Natural killer cell treated with Interleukin-12 subunit alpha and Interleukin-12 subunit beta and Interleukin-15 and Interleukin-18, amount 100 ng/mL, for 72 hours (primary cell): Measurements from ENCODE around the gene CDYL. TPM values are rescaled to one million over a fixed set of nuclear protein-coding genes. Genes with fewer than 3 reads are reported as not detected.

Source experiments
- ATAC-seq, 2 donors: fragments of 150-1000 bp; cut with Tn5 transposase in 1 of 2; sonication (Bioruptor Pico), chemical (Tn5 transposase) in 1 of 2; 2 replicates each; pipeline ENCODE4 v1.10.0; 2021
- DNase-seq: peaks from one replicate; pipeline ENCODE4 v3.0.0; 2022; ENCODE audit warnings: low spot score
- H3K27ac Mint-ChIP-seq, 2 donors: 1 replicate in 1 of 2; 2 replicates in 1 of 2; pipeline ENCODE4 v1.8.0; 2022; ENCODE audit warnings: mixed read lengths in 2 of 2, mild to moderate bottlenecking in 1 of 2, moderate library complexity in 1 of 2
- H3K27me3 Mint-ChIP-seq, 2 donors: 1 replicate in 1 of 2; 2 replicates in 1 of 2; pipeline ENCODE4 v1.8.0; 2022; ENCODE audit warnings: mixed read lengths in 2 of 2
- H3K36me3 Mint-ChIP-seq: one replicate; pipeline ENCODE4 v1.8.0; 2022; ENCODE audit warnings: mixed read lengths
- H3K4me1 Mint-ChIP-seq, 2 donors: 1 replicate in 1 of 2; 2 replicates in 1 of 2; pipeline ENCODE4 v1.8.0; 2022; ENCODE audit warnings: low read depth in 2 of 2, mixed read lengths in 2 of 2, mild to moderate bottlenecking in 1 of 2
- H3K4me3 Mint-ChIP-seq: one replicate; pipeline ENCODE4 v1.8.0; 2022; ENCODE audit warnings: mixed read lengths
- H3K9me3 Mint-ChIP-seq: 2 replicates; pipeline ENCODE4 v1.8.0; 2022; ENCODE audit warnings: mixed read lengths
- total RNA-seq, 2 donors: library from RNA; stranded (reverse); gene quantifications; one replicate each; pipeline ENCODE4 v1.2.3, GENCODE V29; 2022

CDYL gene
- total RNA-seq, 2 donors from 2014 or later, result 52.5 to 58.7 TPM

GRCh38 chr6:4871825-4872224 is 95.6 kb downstream of the CDYL start:
- Mint-ChIP-seq H3K27ac (no peak overlapping the region), H3K9me3 (peaks cover 7% of the 10 kb centered on the region), H3K4me1 (peaks cover 45 to 59% of the 10 kb centered on the region in 2 donors), H3K36me3 (peaks cover 9% of the 10 kb centered on the region), H3K4me3 (no peak overlapping the region), H3K27me3 (no peaks in the 10 kb centered on the region)
- ATAC-seq (no peak), DNase-seq (no peak)

- Mint-ChIP-seq H3K9me3 (peaks cover 2% of the 10 kb centered on the region), H3K36me3 (peaks cover 3% of the 10 kb centered on the region), H3K27ac (no peak overlapping the region), H3K27me3 (no peaks in the 10 kb centered on the region), H3K4me1 (peaks cover 38 to 59% of the 10 kb centered on the region in 2 donors), H3K4me3 (no peak overlapping the region)
- DNase-seq, result no peak
- ATAC-seq, result no peak
Measured at GRCh38 chr6:4872841-4873240, 96.6 kb downstream of the CDYL start.

GRCh38 chr6:4873928-4874327 is 97.7 kb downstream of the CDYL start:
- H3K36me3 Mint-ChIP-seq, result no peaks in the 10 kb centered on the region
- no peak overlapping the region for H3K4me3 Mint-ChIP-seq
- ATAC-seq (no peak), DNase-seq (no peak)
- H3K27me3 Mint-ChIP-seq, result no peaks in the 10 kb centered on the region
- peaks cover 35 to 53% of the 10 kb centered on the region in 2 donors for H3K4me1 Mint-ChIP-seq
- no peak overlapping the region for H3K27ac Mint-ChIP-seq
- no peaks in the 10 kb centered on the region for H3K9me3 Mint-ChIP-seq

GRCh38 chr6:4879741-4880275 is 103.6 kb downstream of the CDYL start:
- Mint-ChIP-seq H3K4me3 (no peak overlapping the region), H3K27me3 (no peaks in the 10 kb centered on the region), H3K9me3 (no peaks in the 10 kb centered on the region), H3K27ac (no peak overlapping the region), H3K36me3 (no peaks in the 10 kb centered on the region), H3K4me1 (peaks cover 40 to 53% of the 10 kb centered on the region in 2 donors)
- DNase-seq (no peak), ATAC-seq (no peak)

GRCh38 chr6:4880363-4880762 is 104.2 kb downstream of the CDYL start:
- Mint-ChIP-seq H3K27ac (no peak overlapping the region), H3K4me3 (no peak overlapping the region), H3K27me3 (no peaks in the 10 kb centered on the region), H3K9me3 (no peaks in the 10 kb centered on the region), H3K4me1 (peaks cover 41 to 47% of the 10 kb centered on the region in 2 donors), H3K36me3 (no peaks in the 10 kb centered on the region)
- DNase-seq (no peak), ATAC-seq (no peak)

- ATAC-seq (peak in 1 of 2 donors; percentile 24), DNase-seq (no peak)
- no peaks in the 10 kb centered on the region for H3K27me3 Mint-ChIP-seq
- no peak overlapping the region for H3K4me3 Mint-ChIP-seq
- no peaks in the 10 kb centered on the region for H3K9me3 Mint-ChIP-seq
- no peaks in the 10 kb centered on the region for H3K36me3 Mint-ChIP-seq
- peaks cover 50 to 55% of the 10 kb centered on the region in 2 donors for H3K4me1 Mint-ChIP-seq
- no peak overlapping the region for H3K27ac Mint-ChIP-seq
Measured at GRCh38 chr6:4883298-4883697, 107.1 kb downstream of the CDYL start.

- Mint-ChIP-seq H3K36me3 (no peaks in the 10 kb centered on the region), H3K4me3 (no peak overlapping the region), H3K27ac (no peak overlapping the region), H3K4me1 (peaks cover 55 to 63% of the 10 kb centered on the region in 2 donors), H3K27me3 (no peaks in the 10 kb centered on the region), H3K9me3 (no peaks in the 10 kb centered on the region)
- ATAC-seq, result no peak
- no peak for DNase-seq
Measured at GRCh38 chr6:4884646-4885340, 108.6 kb downstream of the CDYL start.

GRCh38 chr6:4885341-4885933 is 109.2 kb downstream of the CDYL start:
- DNase-seq, result no peak
- Mint-ChIP-seq H3K27me3 (no peaks in the 10 kb centered on the region), H3K4me1 (peaks cover 48 to 60% of the 10 kb centered on the region in 2 donors), H3K4me3 (no peak overlapping the region), H3K27ac (no peak overlapping the region), H3K9me3 (no peaks in the 10 kb centered on the region), H3K36me3 (no peaks in the 10 kb centered on the region)
- ATAC-seq, result no peak

- H3K9me3 Mint-ChIP-seq, result no peaks in the 10 kb centered on the region
- peaks cover 24 to 44% of the 10 kb centered on the region in 2 donors for H3K4me1 Mint-ChIP-seq
- no peak overlapping the region for H3K4me3 Mint-ChIP-seq
- H3K27ac Mint-ChIP-seq, result no peak overlapping the region
- no peaks in the 10 kb centered on the region for H3K27me3 Mint-ChIP-seq
- no peak for ATAC-seq
- DNase-seq, result no peak
- H3K36me3 Mint-ChIP-seq, result no peaks in the 10 kb centered on the region
Measured at GRCh38 chr6:4888841-4889240, 112.6 kb downstream of the CDYL start.

- Mint-ChIP-seq H3K4me3 (no peak overlapping the region), H3K27me3 (no peaks in the 10 kb centered on the region), H3K9me3 (no peaks in the 10 kb centered on the region), H3K4me1 (peaks cover 16 to 37% of the 10 kb centered on the region in 2 donors), H3K27ac (no peak overlapping the region), H3K36me3 (no peaks in the 10 kb centered on the region)
- ATAC-seq (no peak), DNase-seq (no peak)
Measured at GRCh38 chr6:4889701-4890100, 113.5 kb downstream of the CDYL start.

- no peaks in the 10 kb centered on the region for H3K36me3 Mint-ChIP-seq
- DNase-seq (no peak), ATAC-seq (no peak)
- no peak overlapping the region for H3K27ac Mint-ChIP-seq
- H3K27me3 Mint-ChIP-seq, result no peaks in the 10 kb centered on the region
- H3K9me3 Mint-ChIP-seq, result no peaks in the 10 kb centered on the region
- no peak overlapping the region for H3K4me3 Mint-ChIP-seq
- peaks cover 16 to 35% of the 10 kb centered on the region in 2 donors for H3K4me1 Mint-ChIP-seq
Measured at GRCh38 chr6:4890191-4890590, 114.0 kb downstream of the CDYL start.

GRCh38 chr6:4890627-4891026 is 114.4 kb downstream of the CDYL start:
- no peaks in the 10 kb centered on the region for H3K9me3 Mint-ChIP-seq
- no peak for DNase-seq
- peaks cover 16 to 32% of the 10 kb centered on the region in 2 donors for H3K4me1 Mint-ChIP-seq
- H3K27me3 Mint-ChIP-seq, result no peaks in the 10 kb centered on the region
- no peak for ATAC-seq
- H3K27ac Mint-ChIP-seq, result no peak overlapping the region
- H3K4me3 Mint-ChIP-seq, result no peak overlapping the region
- no peaks in the 10 kb centered on the region for H3K36me3 Mint-ChIP-seq

- no peaks in the 10 kb centered on the region for H3K36me3 Mint-ChIP-seq
- no peak for DNase-seq
- no peaks in the 10 kb centered on the region for H3K27me3 Mint-ChIP-seq
- no peaks in the 10 kb centered on the region for H3K9me3 Mint-ChIP-seq
- no peak overlapping the region for H3K27ac Mint-ChIP-seq
- no peak for ATAC-seq
- H3K4me3 Mint-ChIP-seq, result no peak overlapping the region
- H3K4me1 Mint-ChIP-seq, result peaks cover 16 to 28% of the 10 kb centered on the region in 2 donors
Measured at GRCh38 chr6:4891141-4891540, 114.9 kb downstream of the CDYL start.

- no peaks in the 10 kb centered on the region for H3K9me3 Mint-ChIP-seq
- peaks cover 4% of the 10 kb centered on the region for H3K36me3 Mint-ChIP-seq
- ATAC-seq, result no peak
- H3K27ac Mint-ChIP-seq, result no peak overlapping the region
- no peak for DNase-seq
- no peak overlapping the region for H3K4me3 Mint-ChIP-seq
- peaks cover 9 to 24% of the 10 kb centered on the region in 2 donors for H3K4me1 Mint-ChIP-seq
- no peaks in the 10 kb centered on the region for H3K27me3 Mint-ChIP-seq
Measured at GRCh38 chr6:4892785-4893485, 116.7 kb downstream of the CDYL start.
